Fibroblast of lung (primary cell): ENCODE data around the gene PIK3AP1. TPM values are rescaled to one million over a fixed set of nuclear protein-coding genes. Genes with fewer than 3 reads are reported as not detected.

Experiments used
- DNase-seq, 2 donors: peaks; one replicate each; pipeline versions ENCODE4 v3.0.0 to v3.0.0-alpha.2; 2010; ENCODE audit warnings: low read depth in 2 of 2
- H2AFZ ChIP-seq: 2 replicates; pipeline ENCODE4 v1.5.1; 2012; ENCODE audit warnings: low read length, control low read depth, inconsistent platforms
- H3K27ac ChIP-seq: 2 replicates; pipeline ENCODE4 v1.5.1; 2011; ENCODE audit warnings: low read length, control low read depth; ENCODE audit not compliant: insufficient read depth
- H3K27me3 ChIP-seq: 2 replicates; pipeline ENCODE4 v1.5.1; 2011; ENCODE audit warnings: mild to moderate bottlenecking, low read length; ENCODE audit not compliant: control insufficient read depth, insufficient read depth
- H3K36me3 ChIP-seq: 2 replicates; pipeline ENCODE4 v1.5.1; 2011; ENCODE audit warnings: low read length; ENCODE audit not compliant: control insufficient read depth, insufficient read depth
- H3K4me1 ChIP-seq: 2 replicates; pipeline ENCODE4 v1.5.1; 2011; ENCODE audit warnings: low read length; ENCODE audit not compliant: control insufficient read depth, insufficient read depth; ENCODE audit errors: extremely low read depth
- H3K4me2 ChIP-seq: 2 replicates; pipeline ENCODE4 v1.5.1; 2011; ENCODE audit warnings: low read length, control low read depth; ENCODE audit not compliant: insufficient read depth; ENCODE audit errors: extremely low read depth
- H3K4me3 ChIP-seq, 4 experiments: fragments of 200-600 bp in 1 of 4; sonication (generic) in 1 of 4; replicated peaks in 1 of 4; 2 replicates each; pipeline ENCODE4 v1.5.1; 2011 to 2016; ENCODE audit warnings: low read length in 4 of 4, low read depth in 3 of 4, mild to moderate bottlenecking in 3 of 4, control low read depth in 2 of 4, inconsistent platforms in 1 of 4, mixed read lengths in 1 of 4; ENCODE audit not compliant: insufficient read depth in 1 of 4; ENCODE audit errors: control extremely low read depth in 1 of 4
- H3K79me2 ChIP-seq: 2 replicates; pipeline ENCODE4 v1.5.1; 2012; ENCODE audit warnings: mild to moderate bottlenecking, low read length, inconsistent platforms; ENCODE audit not compliant: control insufficient read depth, insufficient read depth
- H3K9ac ChIP-seq: 2 replicates; pipeline ENCODE4 v1.5.1; 2011; ENCODE audit warnings: mild to moderate bottlenecking, low read length, control low read depth; ENCODE audit not compliant: insufficient read depth
- H3K9me3 ChIP-seq: 2 replicates; pipeline ENCODE4 v1.5.1; 2012; ENCODE audit warnings: low read depth, low read length; ENCODE audit not compliant: control insufficient read depth, insufficient read depth
- H4K20me1 ChIP-seq: 2 replicates; pipeline ENCODE4 v1.5.1; 2011; ENCODE audit warnings: low read length; ENCODE audit not compliant: control insufficient read depth, insufficient read depth; ENCODE audit errors: extremely low read depth
- CTCF ChIP-seq, 2 donors: IDR thresholded peaks in 1 of 2; conservative IDR thresholded peaks in 1 of 2; 1 replicate in 1 of 2; 2 replicates in 1 of 2; pipeline ENCODE4 v1.5.1; 2011 to 2012; ENCODE audit warnings: low read length in 2 of 2, control low read depth in 1 of 2, inconsistent platforms in 1 of 2, low read depth in 1 of 2, mild to moderate bottlenecking in 1 of 2
- EZH2 ChIP-seq: IDR thresholded peaks from 2 replicates; pipeline ENCODE4 v1.5.1; 2012; ENCODE audit warnings: low read length, control low read depth, mild to moderate bottlenecking; ENCODE audit errors: missing control alignments
- polyA plus RNA-seq, 2 donors: library from polyadenylated mRNA; depleted of rRNA in 1 of 2; stranded (reverse) in 1 of 2; unstranded in 1 of 2; fragments of >200 nt; gene quantifications; 2 replicates each; pipeline ENCODE4 v1.2.1, GENCODE V29; 2011 to 2012; ENCODE audit warnings: missing spikeins in 1 of 2
- total RNA-seq: library from RNA; depleted of rRNA; stranded (reverse); fragments of >200 nt; gene quantifications from 2 replicates; pipeline ENCODE4 v1.2.1, GENCODE V29; 2014

PIK3AP1 gene
- total and polyA plus RNA-seq, 2 donors (not counting 1 experiment from before 2014, with no cell fraction given): 0.17 to 0.24 TPM

- no peaks in the 10 kb centered on the region for H3K9me3 ChIP-seq
- peak within 1 kb of the TSS; percentile 96 for H3K4me2 ChIP-seq
- no peaks in the 10 kb centered on the region for H3K27me3 ChIP-seq
- DNase-seq: peak; percentile 84 to 88
- peaks cover 50% of the 10 kb centered on the region for H3K79me2 ChIP-seq
- H3K4me3 ChIP-seq: peak within 1 kb of the TSS; percentile 59 to 99 (median 96)
- H2AFZ ChIP-seq: peak within 1 kb of the TSS; percentile 64
- TF ChIP-seq CTCF (conservative IDR thresholded peaks at IDR 0.05 in 1 of 2, IDR thresholded peaks at IDR 0.05 in 1 of 2; ENCODE audit: low read depth in 1 of 2, low read length in 2 of 2) (no peak), EZH2 (no peak)
- no peaks in the 10 kb centered on the region for H3K36me3 ChIP-seq
- H3K9ac ChIP-seq: peak within 1 kb of the TSS; percentile 96
- peaks cover 8% of the 10 kb centered on the region for H3K4me1 ChIP-seq
- H4K20me1 ChIP-seq: peaks cover 4% of the 10 kb centered on the region
- H3K27ac ChIP-seq: peak within 1 kb of the TSS; percentile 97
Observed at GRCh38 chr10:96586419-96587263, 133.7 kb downstream of the PIK3AP1 start, which contains the start of gene TM9SF3. TM9SF3 (minus strand) TSS chr10:96587012; CDS start chr10:96586835, 177 bp downstream.

- TF ChIP-seq CTCF (conservative IDR thresholded peaks at IDR 0.05 in 1 of 2, IDR thresholded peaks at IDR 0.05 in 1 of 2; ENCODE audit: low read depth in 1 of 2, low read length in 2 of 2) (no peak), EZH2 (no peak)
- peaks cover 5% of the 10 kb centered on the region for H4K20me1 ChIP-seq
- H3K36me3 ChIP-seq: no peaks in the 10 kb centered on the region
- peaks cover 8% of the 10 kb centered on the region for H3K4me1 ChIP-seq
- H3K4me3 ChIP-seq: peak overlapping the region; percentile 55 to 99 (median 96)
- peak overlapping the region; percentile 96 for H3K9ac ChIP-seq
- peak overlapping the region; percentile 97 for H3K27ac ChIP-seq
- no peaks in the 10 kb centered on the region for H3K27me3 ChIP-seq
- DNase-seq: peak in 1 of 2 donors; percentile 5
- peaks cover 58% of the 10 kb centered on the region for H3K79me2 ChIP-seq
- H3K4me2 ChIP-seq: peak overlapping the region; percentile 96
- no peaks in the 10 kb centered on the region for H3K9me3 ChIP-seq
- no peak overlapping the region for H2AFZ ChIP-seq
Observed at GRCh38 chr10:96585736-96586418, 134.4 kb downstream of the PIK3AP1 start.

GRCh38 chr10:96584474-96584873 is 135.8 kb downstream of the PIK3AP1 start:
- H3K9me3 ChIP-seq: no peaks in the 10 kb centered on the region
- no peaks in the 10 kb centered on the region for H3K27me3 ChIP-seq
- peaks cover 8% of the 10 kb centered on the region for H3K4me1 ChIP-seq
- no peaks in the 10 kb centered on the region for H3K36me3 ChIP-seq
- H2AFZ ChIP-seq: no peak overlapping the region
- peak overlapping the region in 1 of 4 experiments; percentile 98 for H3K4me3 ChIP-seq
- peaks cover 71% of the 10 kb centered on the region for H3K79me2 ChIP-seq
- H3K27ac ChIP-seq: no peak overlapping the region
- H4K20me1 ChIP-seq: peaks cover 5% of the 10 kb centered on the region
- DNase-seq: no peak
- H3K4me2 ChIP-seq: no peak overlapping the region
- no peak overlapping the region for H3K9ac ChIP-seq
- TF ChIP-seq EZH2: no peak
- no peak for TF ChIP-seq CTCF (conservative IDR thresholded peaks at IDR 0.05 in 1 of 2, IDR thresholded peaks at IDR 0.05 in 1 of 2; ENCODE audit: low read depth in 1 of 2, low read length in 2 of 2)
